Measurements from ENCODE around the gene PLA1A.

GRCh38 chr3:119624002-119624720 is 26.5 kb downstream of the PLA1A start:
- no peak for TF ChIP-seq POLR2A (IDR thresholded peaks at IDR 0.05)
- TF ChIP-seq, protein P1, sequence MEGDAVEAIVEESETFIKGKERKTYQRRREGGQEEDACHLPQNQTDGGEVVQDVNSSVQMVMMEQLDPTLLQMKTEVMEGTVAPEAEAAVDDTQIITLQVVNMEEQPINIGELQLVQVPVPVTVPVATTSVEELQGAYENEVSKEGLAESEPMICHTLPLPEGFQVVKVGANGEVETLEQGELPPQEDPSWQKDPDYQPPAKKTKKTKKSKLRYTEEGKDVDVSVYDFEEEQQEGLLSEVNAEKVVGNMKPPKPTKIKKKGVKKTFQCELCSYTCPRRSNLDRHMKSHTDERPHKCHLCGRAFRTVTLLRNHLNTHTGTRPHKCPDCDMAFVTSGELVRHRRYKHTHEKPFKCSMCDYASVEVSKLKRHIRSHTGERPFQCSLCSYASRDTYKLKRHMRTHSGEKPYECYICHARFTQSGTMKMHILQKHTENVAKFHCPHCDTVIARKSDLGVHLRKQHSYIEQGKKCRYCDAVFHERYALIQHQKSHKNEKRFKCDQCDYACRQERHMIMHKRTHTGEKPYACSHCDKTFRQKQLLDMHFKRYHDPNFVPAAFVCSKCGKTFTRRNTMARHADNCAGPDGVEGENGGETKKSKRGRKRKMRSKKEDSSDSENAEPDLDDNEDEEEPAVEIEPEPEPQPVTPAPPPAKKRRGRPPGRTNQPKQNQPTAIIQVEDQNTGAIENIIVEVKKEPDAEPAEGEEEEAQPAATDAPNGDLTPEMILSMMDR (IDR thresholded peaks at IDR 0.05) = no peak
